Skin of body (tissue), 2 donors: Measurements from ENCODE around the gene MSI2. TPM values are rescaled to one million over a fixed set of nuclear protein-coding genes. Genes with fewer than 3 reads are reported as not detected.

Experiments used
- DNase-seq: peaks from one replicate; lab custom pipeline; 2025; lab: John Stamatoyannopoulos, UW
- total RNA-seq: library from RNA; depleted of rRNA; stranded (reverse); fragments of >200 nt; gene quantifications from one replicate; pipeline ENCODE4 v1.2.3, GENCODE V29; 2014

MSI2 gene
- total RNA-seq, 1 donor from 2014 or later, result 22.9 TPM

DNA sequence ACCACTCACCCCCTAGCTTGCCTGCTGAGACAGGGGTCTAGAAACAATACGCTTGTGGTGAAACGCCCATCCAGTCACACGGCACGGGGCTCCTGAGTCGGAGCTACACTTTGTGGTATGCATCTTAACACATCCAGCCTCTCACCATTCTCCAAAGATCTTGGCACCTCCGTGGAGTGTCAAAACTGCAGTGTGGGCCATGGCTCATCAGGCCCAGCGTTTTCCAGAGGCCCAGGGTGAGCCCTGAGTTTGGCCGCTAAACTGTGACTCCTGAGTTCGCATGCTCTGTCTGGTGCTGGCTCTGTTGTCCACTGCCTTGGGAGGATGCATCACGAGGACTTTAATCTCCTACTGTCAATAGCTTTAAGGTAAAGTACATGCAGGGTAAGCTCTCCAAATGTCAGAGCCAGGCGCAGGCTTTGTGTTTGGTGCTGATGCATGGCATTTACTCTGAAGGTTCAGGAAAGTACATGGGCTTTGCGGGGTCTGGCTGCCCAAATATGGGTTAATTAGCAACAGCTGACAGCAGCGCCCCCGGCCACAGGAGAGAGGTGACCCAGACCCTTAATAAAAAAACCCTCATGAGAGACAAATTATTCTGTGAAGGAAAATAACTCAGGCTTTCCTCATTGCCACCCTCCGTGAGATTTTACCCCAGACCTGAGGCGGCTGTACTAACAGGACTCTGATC, 370.3 kb downstream of the MSI2 start:
- DNase-seq, result no peak

DNA sequence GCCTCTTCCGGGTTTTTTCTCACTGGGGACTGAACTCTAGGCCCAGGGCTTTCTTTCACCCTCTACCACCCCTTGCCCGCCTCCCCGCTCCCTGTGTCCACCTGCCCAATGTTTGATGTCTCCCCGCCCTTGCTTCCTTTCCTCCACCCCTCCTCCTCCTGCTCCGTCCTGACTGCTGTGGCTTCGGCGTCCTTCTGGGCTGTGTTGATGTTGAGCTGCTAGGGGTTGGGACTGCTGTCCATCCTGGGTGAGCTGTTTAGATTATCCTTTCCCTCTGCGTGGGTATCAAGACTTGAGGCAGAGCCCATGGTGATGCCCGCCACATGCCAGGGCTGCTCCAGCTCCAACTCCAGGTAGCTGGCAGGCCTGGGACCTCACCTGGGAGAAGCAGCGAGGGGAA, 371.3 kb downstream of the MSI2 start:
- DNase-seq, result no peak

GRCh38 chr17:57628421-57628820, 372.1 kb downstream of the MSI2 start:
- no peak for DNase-seq

GRCh38 chr17:57629470-57629869, 373.1 kb downstream of the MSI2 start:
- no peak for DNase-seq

DNA sequence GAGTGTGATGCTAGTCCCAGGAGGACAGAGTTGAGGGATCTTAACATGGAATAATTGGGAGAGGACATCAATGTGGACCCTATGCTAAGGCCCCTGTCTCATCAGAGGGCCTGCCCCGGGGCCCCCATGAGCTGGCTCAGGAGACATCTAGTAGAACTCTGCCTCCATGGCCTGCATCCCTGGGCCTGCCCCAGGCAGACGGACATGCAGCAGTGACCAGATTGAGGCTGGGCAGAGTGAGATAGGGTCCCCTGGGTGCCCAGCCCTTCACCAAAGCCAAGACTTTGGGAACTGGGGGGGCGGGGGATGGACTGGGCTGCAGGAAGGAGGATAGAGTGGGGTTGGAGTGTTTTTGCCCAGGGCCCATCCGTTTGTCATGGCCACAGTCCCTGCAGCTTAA, 373.6 kb downstream of the MSI2 start:
- DNase-seq, result no peak

DNA sequence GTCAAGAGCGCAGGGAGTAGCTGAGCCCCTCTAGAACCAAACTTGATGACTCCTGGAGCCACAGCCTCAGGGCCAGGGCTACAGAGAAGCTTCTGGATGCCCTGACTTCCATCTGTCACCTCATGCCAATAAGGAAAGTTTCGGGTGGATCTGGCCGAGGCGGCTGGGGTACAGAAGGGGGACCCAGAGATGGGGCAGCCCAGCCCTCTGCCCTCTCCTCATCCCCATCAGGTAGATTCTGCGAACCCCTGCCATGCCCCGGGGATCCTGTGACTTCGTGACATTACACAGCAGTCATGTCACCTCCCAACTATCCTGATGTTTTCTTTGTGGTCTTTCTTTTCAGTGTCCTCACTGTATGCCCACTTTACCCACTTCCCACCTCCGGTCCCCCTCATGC, 374.4 kb downstream of the MSI2 start:
- DNase-seq, result no peak

GRCh38 chr17:57631871-57632270, 375.5 kb downstream of the MSI2 start:
- no peak for DNase-seq

- no peak for DNase-seq
Measured at GRCh38 chr17:57632294-57632693, 376.0 kb downstream of the MSI2 start.

GRCh38 chr17:57633236-57633635, 376.9 kb downstream of the MSI2 start:
- no peak for DNase-seq

DNA sequence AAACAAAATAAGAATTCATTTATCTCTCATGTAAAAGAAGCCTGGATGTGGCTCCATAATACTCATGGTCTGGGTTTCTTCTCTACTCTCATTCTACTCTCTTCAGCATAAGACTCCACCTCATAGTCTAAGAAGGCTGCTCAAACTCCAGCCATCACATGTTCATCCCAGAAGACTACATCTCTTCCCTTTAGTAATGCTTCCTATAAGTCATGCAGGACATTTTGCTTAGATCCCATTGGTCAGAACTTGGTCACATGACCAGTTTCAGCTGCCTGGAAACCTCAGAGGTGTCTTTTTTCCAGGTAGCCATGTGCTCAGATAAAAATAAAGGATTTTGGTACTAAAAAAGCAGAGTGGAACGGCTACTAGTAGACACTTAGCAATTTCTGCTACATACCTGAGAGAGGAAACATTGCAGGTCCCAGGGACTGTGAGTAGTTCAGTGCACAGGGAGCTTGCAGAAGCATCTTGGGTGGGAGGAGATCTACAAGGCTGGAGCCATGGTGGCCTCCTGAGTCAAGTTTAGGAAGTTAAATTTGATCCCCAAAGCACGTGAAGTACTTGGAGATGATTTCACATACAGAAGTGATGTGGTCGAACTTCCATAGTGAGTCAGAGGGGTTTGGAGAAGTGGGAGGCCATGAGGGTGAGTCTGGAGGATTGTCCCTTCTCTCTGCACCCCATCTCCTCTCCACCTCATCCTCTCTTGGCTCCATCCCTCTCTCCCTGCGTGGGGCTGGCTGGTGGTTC, 378.6 kb downstream of the MSI2 start:
- DNase-seq, result no peak

DNA sequence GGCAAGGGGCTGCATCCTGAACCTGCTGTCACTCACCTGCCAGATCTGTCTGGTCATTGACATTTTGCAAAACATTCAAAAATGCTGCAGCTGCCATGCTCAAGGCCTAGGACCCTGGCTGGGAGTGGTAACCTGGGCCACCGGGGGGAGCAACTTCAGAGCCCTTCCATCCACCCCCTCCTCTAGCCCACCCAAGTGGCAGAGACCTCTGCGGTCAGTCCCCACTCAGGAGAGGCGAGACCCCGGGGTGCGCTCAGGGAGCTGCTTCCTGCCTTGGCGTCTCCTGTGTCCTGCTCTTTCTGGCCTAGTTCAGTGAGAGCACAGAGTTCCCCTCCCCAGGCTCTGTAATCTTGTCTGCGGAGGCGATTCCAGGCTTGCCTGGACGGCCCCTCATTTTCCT, 380.0 kb downstream of the MSI2 start:
- DNase-seq, result no peak

DNA sequence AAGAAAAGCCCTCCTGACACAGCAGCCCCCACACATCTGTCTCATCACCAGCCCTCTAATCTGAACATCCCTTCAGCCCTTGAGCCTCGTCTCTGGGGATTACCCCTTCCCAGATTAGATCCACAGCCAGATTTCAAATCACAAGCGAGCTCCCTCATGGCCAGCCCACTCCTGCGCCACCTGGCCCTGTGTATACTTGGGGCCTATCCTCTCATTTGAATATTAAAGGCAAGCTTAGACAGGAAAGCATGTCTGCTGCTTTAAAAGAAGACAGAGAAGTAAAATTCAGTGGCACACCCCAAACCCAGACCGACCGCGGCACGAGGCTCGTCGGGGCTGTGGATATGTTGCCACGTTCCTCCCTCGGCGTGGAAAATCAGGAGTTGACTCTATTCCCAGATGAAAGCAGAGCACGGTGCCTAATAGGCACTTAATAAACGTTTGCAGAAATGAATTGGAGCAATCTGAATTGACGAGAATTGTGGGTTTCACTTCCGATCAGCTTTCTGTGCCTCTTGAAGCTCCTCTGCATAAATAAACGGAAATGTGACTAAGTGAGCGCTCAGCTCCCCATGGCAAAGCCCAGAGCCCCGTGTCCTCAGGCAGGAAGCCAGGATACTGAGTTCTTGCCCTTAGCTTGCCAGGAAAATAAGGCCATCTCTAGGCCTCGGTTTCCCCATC, 380.8 kb downstream of the MSI2 start:
- DNase-seq, result no peak

DNA sequence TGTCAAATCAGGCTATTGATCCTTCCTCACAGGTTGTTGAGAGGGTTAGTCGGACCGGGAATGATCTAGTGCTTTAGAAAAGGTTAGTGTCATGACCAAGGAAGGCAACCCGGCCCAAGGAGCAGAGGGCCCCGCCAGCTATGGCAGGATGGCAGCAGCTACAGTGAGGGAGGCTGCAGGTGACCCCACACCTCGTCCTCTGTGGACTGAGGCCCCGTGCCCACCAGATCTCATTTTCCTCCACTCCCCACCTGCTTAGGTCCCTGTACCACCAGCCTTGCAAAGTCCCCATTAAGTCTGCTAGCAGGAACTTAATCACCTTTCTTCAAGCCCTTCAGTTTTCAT, 381.3 kb downstream of the MSI2 start:
- DNase-seq, result no peak

- DNase-seq, result no peak
Measured at GRCh38 chr17:57638284-57638683, 382.0 kb downstream of the MSI2 start.

GRCh38 chr17:57639381-57639780, 383.1 kb downstream of the MSI2 start:
- no peak for DNase-seq

DNA sequence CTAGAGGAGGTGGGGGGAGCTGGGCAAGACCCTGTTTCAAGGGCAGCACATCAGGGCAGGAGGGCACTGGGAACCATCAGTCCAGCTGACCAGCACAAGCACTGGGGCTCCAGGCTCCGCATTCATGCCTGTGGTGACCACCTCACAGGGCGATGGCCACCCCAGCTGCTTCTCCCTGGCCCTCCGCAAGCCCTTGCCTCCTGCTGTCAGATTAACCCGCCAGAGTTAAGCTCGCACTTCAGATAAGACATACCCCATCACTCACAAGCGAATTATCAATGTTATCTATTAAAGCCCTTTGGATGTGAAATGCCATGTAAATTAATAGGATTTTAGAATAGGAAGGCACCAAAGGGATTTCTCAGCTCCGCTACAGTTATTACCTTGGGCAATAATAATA, 383.8 kb downstream of the MSI2 start:
- DNase-seq, result no peak

GRCh38 chr17:57641761-57642160, 385.4 kb downstream of the MSI2 start:
- DNase-seq, result no peak

GRCh38 chr17:57643062-57643461, 386.7 kb downstream of the MSI2 start:
- no peak for DNase-seq

GRCh38 chr17:57644326-57644725, 388.0 kb downstream of the MSI2 start:
- no peak for DNase-seq

DNA sequence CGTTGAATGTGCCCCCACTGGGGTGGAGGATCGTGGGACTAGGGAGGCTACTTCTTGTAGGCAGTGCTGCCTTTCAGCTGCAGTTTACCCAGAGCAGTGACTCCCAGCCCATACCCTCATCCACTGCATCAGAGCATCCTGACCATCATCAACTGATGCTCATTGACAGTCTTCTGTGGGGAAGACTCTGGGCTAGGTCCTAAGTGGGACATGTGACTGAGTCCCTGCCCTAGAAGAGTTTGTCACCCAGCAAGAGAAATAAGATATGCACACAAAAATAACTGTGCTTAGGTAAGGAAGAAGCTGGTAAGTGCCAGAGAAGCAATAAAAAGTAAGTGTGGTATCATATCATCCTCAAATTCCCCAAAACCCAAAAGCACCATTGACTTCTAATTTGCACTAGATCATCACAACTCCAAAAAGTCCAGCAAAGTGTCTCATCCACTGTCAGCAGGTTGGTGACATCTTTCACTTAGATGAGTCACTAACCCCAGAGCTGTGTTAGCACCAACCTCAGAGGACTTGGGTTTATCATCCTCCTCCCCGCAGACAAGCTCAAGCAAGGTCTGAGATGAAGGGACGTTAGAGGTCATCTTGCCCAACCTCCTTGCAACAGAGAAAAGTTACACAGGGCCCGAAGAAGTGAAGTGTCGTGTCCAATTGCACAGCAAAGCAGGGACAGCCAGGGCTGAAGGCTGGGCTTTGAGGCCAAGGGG, 389.8 kb downstream of the MSI2 start:
- DNase-seq, result no peak

GRCh38 chr17:57648720-57649119, 392.4 kb downstream of the MSI2 start:
- DNase-seq, result no peak

GRCh38 chr17:57649191-57649590, 392.9 kb downstream of the MSI2 start:
- no peak for DNase-seq
